ENCODE measurements around the gene BABAM2.
"Not testable (repeated sequence)": the region's sequence is repeated elsewhere in the genome, so short reads cannot be mapped to it uniquely, and the experiment has no call there.

The BABAM2 gene

DNA sequence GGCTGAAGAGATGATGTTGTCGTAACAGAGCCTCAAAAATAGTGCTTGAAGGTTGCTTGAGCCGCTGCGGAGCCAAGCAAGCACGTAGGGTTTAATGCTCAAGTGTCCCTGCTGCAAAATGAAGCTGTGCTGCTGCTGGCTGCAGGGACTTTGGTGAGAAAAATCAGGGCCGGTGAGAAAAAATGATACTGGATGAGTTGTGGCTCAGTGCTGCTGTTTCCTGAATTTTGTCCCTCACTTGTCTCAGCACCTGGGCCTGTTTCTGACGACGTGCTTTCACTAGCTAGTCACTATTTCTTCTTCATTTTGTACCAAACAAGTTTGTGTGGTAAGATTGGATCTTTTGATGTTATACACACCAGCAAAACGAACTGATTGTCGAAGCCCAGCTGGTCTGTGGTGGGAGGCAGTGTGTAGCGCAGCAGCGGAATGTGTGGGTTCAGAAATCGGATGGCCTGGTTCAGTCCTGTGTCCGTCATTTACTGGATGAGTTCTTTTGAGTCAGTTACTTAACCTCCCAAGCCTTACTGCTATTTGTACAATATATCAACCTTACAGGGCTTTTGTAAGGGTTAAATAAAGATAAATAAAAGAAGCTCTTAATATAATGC is 329.3 kb downstream of the BABAM2 start:
- DNase-seq: no peak

GRCh38 chr2:28224648-28225472 is 334.3 kb downstream of the BABAM2 start:
- DNase-seq: no peak

GRCh38 chr2:28225473-28226080 is 335.0 kb downstream of the BABAM2 start:
- DNase-seq: no peak

GRCh38 chr2:28226558-28226957 is 336.0 kb downstream of the BABAM2 start:
- DNase-seq: no peak

GRCh38 chr2:28227498-28227897 is 337.0 kb downstream of the BABAM2 start:
- DNase-seq: no peak

GRCh38 chr2:28228434-28228995 is 338.0 kb downstream of the BABAM2 start:
- peak; percentile 29 for DNase-seq

DNA sequence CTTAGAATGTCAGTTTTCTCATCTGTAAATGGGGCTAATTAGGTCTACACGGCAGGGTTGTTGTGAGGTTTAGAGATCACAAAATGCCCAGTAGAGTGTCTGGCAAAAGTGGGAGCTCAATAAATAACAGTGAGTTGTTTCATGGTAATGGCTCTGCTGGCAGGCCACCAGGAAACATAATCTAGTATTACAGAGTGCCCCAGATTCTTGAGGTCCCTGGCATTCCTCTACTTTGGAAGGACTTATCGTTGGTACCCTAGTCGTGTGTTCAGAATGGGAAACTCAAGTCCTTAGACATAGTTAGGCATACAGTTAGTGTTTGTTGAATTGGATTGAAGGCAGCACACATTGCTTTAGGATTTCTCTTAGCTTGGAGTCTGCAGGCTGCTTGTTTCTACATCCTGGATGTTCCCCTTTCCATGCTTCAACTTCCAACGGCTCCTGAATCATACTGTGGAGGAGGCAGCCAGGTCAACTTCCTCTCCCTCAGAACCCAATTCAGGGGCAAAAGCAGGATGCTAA is 340.6 kb downstream of the BABAM2 start:
- no peak for DNase-seq

DNA sequence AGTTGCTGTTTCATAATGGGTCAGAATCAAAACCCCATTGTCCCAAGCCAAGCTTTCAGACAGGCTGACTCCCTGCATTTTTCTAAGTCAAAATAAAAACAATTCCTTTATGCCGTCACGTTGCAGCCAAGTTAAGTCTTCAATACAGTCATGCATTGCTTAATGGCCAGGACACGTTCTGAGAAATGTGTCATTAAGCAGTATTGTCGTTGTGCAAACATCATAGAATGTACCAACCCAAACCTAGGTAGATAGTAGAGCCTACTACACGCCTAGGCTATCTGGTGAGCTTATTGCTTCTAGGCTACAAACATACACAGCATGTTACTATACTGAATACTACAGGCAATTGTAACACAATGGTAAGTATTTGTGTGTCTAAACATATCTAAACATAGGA is 341.8 kb downstream of the BABAM2 start:
- DNase-seq: no peak

DNA sequence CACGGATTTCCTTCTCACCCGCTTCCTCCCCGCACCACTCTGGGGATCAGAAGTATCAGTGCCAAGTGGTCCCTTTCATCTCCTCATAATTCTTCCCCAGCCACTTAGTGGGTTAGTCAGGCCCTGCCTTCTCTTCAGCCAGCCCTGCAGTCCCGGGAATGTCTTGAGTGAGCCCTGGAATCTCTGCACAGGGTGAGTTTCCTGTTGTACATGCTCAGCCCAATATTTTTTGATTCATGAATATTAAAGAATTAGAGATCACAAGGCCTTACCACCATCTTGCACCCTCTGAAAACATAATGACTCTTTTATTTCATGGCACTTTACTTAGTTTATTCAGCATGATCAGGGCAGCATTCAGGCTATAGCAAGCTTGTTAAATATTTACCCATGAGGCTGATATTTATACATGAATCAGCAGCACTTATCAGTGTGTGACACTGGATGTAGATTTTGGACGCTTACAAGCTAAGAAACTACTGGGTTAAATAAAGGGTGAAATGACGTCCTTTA is 342.7 kb downstream of the BABAM2 start:
- DNase-seq: no peak

DNA sequence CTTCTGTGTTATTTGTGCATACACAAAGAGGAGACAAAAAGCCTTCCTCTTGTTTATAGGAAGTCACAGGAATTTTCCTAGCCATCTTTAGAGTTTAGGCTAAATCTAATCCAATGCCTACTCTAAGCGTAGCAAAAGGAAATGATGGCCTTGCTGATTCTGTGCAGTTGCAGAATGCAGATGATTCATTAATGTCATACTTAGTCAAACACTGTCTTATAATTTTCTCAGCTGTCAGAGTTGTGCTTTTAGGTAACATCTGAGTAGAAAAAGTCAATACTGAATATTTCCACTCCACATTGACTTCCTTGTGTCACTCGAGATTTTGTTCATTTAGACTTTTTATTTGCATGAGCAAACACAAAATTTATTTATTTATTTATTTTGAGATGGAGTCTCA is 344.3 kb downstream of the BABAM2 start:
- no peak for DNase-seq

DNA sequence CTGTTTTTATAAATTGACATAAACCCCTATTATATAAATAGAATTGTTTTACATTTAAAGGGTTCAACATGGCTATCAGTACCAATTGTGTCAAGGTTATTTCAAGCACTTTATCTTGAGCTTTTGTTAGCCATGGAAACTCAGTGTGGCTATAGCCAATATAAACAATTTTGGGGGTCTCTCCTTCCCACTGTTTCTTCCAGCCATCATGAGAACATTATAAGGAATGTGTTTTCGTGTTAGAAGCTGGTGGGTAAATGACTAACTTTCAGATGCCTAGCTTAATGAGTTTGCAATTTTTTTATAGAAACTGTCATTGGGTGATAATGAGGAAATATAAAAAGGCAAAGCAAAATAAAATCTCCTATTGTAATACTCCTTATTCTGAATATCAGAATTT is 348.7 kb downstream of the BABAM2 start:
- DNase-seq: no peak

GRCh38 chr2:28240937-28241336 is 350.4 kb downstream of the BABAM2 start:
- no peak for DNase-seq

- peak; percentile 47 for DNase-seq
These were observed 356.8 kb downstream of the BABAM2 start for GRCh38 chr2:28247290-28247689.

GRCh38 chr2:28247734-28248133 is 357.2 kb downstream of the BABAM2 start:
- no peak for DNase-seq

- no peak for DNase-seq
These were observed 358.0 kb downstream of the BABAM2 start for GRCh38 chr2:28248511-28248910.

- DNase-seq: no peak
These were observed 359.5 kb downstream of the BABAM2 start for GRCh38 chr2:28250006-28250405.

DNA sequence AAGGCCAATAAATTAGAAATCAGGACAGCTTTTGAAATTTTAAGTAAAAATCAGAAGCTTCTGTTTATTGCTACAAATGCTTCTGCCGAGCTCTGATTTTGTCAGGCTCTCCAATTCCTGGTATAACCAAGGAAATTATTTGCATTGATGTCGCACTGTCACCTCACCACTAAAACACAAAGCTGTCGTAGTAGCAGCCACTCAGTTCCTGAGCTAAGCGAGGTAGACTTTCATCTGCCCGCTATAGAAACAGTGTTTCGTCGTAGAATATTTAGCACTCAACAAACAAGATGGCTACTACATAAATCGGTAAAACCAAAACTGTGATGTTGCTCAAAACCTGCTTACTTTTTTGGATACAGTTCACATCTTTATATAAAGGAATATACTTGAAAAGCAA is 360.8 kb downstream of the BABAM2 start:
- DNase-seq: no peak

GRCh38 chr2:28252311-28252710 is 361.8 kb downstream of the BABAM2 start:
- DNase-seq: no peak

DNA sequence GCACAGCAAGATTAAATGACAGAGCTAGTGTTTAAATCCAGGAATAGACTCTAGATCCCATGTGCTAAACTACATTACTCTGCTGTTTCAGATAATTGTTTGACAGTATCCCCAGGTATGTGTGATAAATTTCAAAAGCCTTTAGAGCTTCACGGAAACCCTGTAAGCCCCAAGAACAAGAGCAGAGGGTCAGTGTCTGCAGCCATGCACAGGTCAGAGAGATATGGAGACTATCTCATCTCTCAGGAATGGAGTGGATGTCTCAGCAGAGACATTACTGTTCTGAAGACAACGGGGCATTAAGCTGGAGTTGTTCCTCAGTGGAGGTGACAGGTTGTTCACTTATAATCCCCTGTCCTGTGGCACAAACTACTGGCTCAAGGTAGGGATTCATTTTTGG is 363.0 kb downstream of the BABAM2 start:
- no peak for DNase-seq

- not testable (repeated sequence) for DNase-seq
These were observed 364.7 kb downstream of the BABAM2 start for GRCh38 chr2:28255231-28255630.

- DNase-seq: no peak
These were observed 366.7 kb downstream of the BABAM2 start for GRCh38 chr2:28257182-28257581.

- not testable (repeated sequence) for DNase-seq
These were observed 368.7 kb downstream of the BABAM2 start for GRCh38 chr2:28259226-28259625.

DNA sequence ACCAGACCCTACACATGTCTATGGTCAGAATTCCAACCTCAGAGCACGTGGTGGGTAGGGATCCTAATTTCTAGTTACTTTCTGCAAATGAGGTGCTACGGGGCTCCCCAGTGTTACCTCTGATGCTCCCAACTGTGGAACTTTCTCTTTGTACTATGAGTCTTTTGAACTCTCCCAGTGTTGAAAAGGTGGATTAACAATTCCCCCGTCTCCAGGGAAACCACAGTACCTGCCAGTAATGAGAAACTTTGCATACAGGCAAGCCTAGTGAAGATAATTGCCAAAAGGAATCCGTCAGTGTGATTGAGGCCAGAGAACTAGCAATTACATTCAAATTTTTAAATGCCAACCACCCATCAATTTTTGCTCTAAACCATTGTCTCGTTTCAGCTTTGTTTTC is 373.2 kb downstream of the BABAM2 start:
- no peak for DNase-seq
